AG09319 (cell line): ENCODE results near the gene SMARCE1.

Source experiments
- DNase-seq: peaks from one replicate; pipeline ENCODE4 v3.0.0-alpha.2; 2010; ENCODE audit warnings: low read depth; ENCODE audit errors: extremely low read depth
- TF ChIP-seq, protein P1 (sequence below): IDR thresholded peaks from 2 replicates; pipeline ENCODE4 v1.5.1; 2011; ENCODE audit warnings: low read depth, mild to moderate bottlenecking, inconsistent platforms, low read length, moderate library complexity

The SMARCE1 gene

GRCh38 chr17:40612599-40613244, 34.9 kb downstream of the SMARCE1 start:
- DNase-seq, result no peak
- TF ChIP-seq, protein P1, sequence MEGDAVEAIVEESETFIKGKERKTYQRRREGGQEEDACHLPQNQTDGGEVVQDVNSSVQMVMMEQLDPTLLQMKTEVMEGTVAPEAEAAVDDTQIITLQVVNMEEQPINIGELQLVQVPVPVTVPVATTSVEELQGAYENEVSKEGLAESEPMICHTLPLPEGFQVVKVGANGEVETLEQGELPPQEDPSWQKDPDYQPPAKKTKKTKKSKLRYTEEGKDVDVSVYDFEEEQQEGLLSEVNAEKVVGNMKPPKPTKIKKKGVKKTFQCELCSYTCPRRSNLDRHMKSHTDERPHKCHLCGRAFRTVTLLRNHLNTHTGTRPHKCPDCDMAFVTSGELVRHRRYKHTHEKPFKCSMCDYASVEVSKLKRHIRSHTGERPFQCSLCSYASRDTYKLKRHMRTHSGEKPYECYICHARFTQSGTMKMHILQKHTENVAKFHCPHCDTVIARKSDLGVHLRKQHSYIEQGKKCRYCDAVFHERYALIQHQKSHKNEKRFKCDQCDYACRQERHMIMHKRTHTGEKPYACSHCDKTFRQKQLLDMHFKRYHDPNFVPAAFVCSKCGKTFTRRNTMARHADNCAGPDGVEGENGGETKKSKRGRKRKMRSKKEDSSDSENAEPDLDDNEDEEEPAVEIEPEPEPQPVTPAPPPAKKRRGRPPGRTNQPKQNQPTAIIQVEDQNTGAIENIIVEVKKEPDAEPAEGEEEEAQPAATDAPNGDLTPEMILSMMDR, result no peak

DNA sequence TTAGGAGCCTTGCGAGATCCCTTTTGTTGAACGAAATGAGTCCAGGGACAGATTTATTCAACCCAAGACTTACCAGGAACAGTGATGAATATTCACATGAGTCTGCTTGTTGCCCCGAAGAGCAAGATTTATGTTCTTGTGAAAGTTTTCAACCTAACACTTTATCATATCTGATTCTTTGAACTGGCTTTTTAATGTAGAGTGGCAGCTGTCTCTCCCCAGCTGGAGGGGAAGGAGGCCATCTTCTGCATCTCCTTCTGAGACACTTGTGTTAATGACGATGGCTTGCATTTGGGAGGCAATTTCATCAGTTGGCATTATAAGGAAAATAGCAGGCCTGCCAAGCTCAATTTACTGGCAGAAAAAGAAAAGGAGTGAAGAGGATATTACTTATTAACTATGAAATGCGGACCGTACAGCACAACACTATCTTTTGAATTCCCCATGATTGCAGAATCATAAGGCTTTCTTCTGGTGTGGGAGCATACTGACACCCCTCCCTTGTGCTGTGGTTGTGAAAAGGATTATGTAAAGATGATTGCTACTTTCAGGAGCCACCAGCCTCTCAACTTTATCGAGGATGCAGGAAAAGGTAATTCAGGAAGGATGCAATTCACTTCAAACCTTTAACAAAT, 35.7 kb downstream of the SMARCE1 start:
- no peak for DNase-seq
- TF ChIP-seq, protein P1, result no peak

GRCh38 chr17:40610359-40610758, 37.3 kb downstream of the SMARCE1 start:
- no peak for DNase-seq
- TF ChIP-seq, protein P1, result no peak

DNA sequence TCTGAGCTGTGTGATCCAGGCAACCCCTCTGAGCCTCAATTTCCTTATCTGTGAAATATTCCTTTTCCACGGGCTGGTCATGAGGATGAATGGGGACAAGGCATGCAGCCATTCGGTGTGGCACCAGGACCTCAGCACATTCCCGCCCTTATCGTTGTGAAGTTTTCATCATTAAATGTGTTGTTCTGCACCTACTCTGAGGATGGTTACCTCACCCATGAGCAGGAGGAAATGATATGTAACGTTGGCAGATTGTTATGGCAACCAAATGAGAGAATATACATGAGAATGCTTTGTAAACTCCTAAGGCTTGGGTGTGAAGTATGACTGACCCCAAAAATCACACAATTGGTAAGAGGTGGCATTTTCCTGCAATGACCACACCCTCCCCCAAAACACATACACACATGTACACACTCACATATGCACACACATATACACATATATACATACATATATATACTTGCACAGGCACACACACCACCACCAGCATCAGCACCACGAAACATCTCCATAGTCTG, 39.5 kb downstream of the SMARCE1 start:
- no peak for DNase-seq
- TF ChIP-seq, protein P1, result no peak

DNA sequence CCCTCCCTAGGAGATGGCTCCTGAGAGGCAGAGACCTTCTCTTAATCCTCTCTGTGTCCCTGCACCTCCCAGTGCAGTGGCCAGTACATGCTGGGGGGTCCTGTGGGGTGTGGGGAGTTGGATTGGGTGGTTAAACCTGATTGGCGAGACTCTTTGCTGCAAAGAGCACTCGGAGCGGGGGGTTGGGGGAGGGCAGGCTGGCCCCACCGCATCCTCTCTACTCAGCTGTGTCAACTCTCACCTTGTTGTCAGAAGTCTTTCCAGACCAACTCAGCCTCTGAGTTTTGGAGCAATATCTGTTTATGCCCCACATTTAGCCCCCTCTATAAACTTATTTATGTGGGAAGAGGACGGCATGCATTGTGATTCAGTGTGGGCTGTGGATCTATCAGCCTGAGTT, 40.0 kb downstream of the SMARCE1 start:
- DNase-seq, result no peak
- TF ChIP-seq, protein P1, result no peak

GRCh38 chr17:40606548-40607353, 40.9 kb downstream of the SMARCE1 start:
- DNase-seq, result no peak
- TF ChIP-seq, protein P1, result no peak

- DNase-seq, result no peak
- TF ChIP-seq, protein P1, result no peak
Measured at GRCh38 chr17:40605306-40605705, 42.3 kb downstream of the SMARCE1 start.
